GM12878 (cell line): ENCODE results near the gene SEMA4F.

Experiments
- CHD2 ChIP-seq: IDR thresholded peaks from 2 replicates; pipeline ENCODE4 v1.6.1; 2011; ENCODE audit warnings: low read depth, low read length, improper control_type of control experiment, borderline replicate concordance
- CTCF ChIP-seq, 3 experiments: IDR thresholded peaks in 2 of 3; conservative IDR thresholded peaks in 1 of 3; 2 replicates each; pipeline ENCODE4 v1.5.1; 2011; ENCODE audit warnings: low read depth in 3 of 3, low read length in 3 of 3, mild to moderate bottlenecking in 3 of 3, control low read depth in 2 of 3, moderate library complexity in 2 of 3, inconsistent platforms in 1 of 3, mixed read lengths in 1 of 3; ENCODE audit not compliant: control insufficient read depth in 2 of 3, insufficient read depth in 1 of 3; ENCODE audit errors: extremely low read depth in 1 of 3
- FOXM1 ChIP-seq: IDR thresholded peaks from 2 replicates; pipeline ENCODE4 v1.6.1; 2012; ENCODE audit warnings: low read depth, mild to moderate bottlenecking, inconsistent platforms, low read length, moderate library complexity
- JUND ChIP-seq: IDR thresholded peaks from 2 replicates; pipeline ENCODE4 v1.6.1; 2012; ENCODE audit warnings: low read depth, mild to moderate bottlenecking, low read length, improper control_type of control experiment, moderate library complexity
- MXI1 ChIP-seq: fragments of 150-350 bp; IDR thresholded peaks from 2 replicates; pipeline ENCODE4 v1.6.1; 2011; ENCODE audit warnings: low read depth, mild to moderate bottlenecking, inconsistent platforms, low read length, improper control_type of control experiment
- NFIC ChIP-seq: IDR thresholded peaks from 2 replicates; pipeline ENCODE4 v1.6.1; 2012; ENCODE audit warnings: low read depth, mild to moderate bottlenecking, inconsistent platforms, low read length, moderate library complexity
- POLR2A ChIP-seq: IDR thresholded peaks from 2 replicates; pipeline ENCODE4 v1.6.1; 2011; ENCODE audit warnings: low read depth, mild to moderate bottlenecking, low read length
- ZNF24 ChIP-seq: fragments of 450-650 bp; IDR thresholded peaks from 2 replicates; pipeline ENCODE4 v1.6.1; 2017; ENCODE audit warnings: antibody characterized with exemption, mild to moderate bottlenecking
- TF ChIP-seq, protein P1 (sequence below): fragments of 450-650 bp; IDR thresholded peaks from 2 replicates; pipeline ENCODE4 v1.6.1; 2017; ENCODE audit warnings: borderline replicate concordance

DNA sequence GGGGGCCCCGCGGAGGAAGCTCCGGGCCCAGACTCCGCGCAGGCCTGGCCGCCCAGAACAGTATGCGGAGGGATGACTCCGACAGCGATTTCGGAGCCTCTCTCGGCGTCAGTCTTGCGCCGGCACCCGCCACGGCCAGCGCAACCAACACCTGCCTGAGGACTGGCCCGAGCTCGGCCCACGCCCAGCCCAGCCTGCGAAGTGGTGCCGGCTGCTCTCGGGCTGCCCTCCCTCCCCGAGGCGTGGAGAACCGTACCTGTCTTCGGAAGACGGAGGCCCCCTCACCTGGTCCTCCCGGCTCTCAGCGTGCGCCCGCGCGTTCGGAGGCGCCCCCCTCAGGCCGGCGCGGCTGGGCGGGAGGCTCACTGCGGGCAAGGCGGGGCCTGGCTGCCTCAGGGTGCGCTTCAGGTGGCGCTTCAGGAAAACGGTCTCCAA, 6.0 kb upstream of the SEMA4F start, which contains the start of gene M1AP:
- no peak for TF ChIP-seq FOXM1
- no peak for TF ChIP-seq POLR2A
- TF ChIP-seq, protein P1, sequence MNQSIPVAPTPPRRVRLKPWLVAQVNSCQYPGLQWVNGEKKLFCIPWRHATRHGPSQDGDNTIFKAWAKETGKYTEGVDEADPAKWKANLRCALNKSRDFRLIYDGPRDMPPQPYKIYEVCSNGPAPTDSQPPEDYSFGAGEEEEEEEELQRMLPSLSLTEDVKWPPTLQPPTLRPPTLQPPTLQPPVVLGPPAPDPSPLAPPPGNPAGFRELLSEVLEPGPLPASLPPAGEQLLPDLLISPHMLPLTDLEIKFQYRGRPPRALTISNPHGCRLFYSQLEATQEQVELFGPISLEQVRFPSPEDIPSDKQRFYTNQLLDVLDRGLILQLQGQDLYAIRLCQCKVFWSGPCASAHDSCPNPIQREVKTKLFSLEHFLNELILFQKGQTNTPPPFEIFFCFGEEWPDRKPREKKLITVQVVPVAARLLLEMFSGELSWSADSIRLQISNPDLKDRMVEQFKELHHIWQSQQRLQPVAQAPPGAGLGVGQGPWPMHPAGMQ: no peak
- no peak for TF ChIP-seq CTCF (IDR thresholded peaks at IDR 0.05 in 2 of 3, conservative IDR thresholded peaks at IDR 0.05 in 1 of 3; ENCODE audit: control insufficient read depth in 2 of 3, extremely low read depth in 1 of 3, insufficient read depth in 1 of 3, low read depth in 3 of 3, low read length in 3 of 3)
- TF ChIP-seq MXI1: no peak
- TF ChIP-seq CHD2: no peak
- TF ChIP-seq JUND: no peak
- TF ChIP-seq NFIC: no peak
- TF ChIP-seq ZNF24: no peak
